ENCODE measurements around the gene ADAMTS17.

The ADAMTS17 gene

DNA sequence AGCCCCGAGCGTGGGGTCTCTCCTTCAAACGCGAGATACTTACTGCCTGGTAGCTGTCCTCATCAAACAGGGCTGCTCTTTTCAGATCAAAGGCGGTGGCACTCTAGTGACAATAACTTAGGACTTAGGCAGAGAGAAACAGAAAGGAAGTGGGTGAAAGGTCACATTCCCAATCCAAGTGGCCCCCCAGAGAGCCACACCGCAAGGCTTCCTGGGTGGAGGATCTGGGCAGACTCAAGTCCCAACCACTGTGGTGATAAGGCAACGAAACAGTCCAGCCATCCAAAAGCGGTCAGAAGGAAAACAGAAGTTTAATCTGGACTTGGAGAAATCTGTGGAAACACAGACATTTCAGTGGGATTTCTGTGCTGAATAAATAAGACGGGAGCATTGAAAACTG is 227.2 kb downstream of the ADAMTS17 start:
- no peak for DNase-seq (ENCODE audit: low read depth, low spot score)
- no peak overlapping the region for H3K27ac ChIP-seq

- H3K27ac ChIP-seq: no peak overlapping the region
- DNase-seq (ENCODE audit: low read depth, low spot score): no peak
Observed at GRCh38 chr15:100114100-100114499, 227.7 kb downstream of the ADAMTS17 start.

DNA sequence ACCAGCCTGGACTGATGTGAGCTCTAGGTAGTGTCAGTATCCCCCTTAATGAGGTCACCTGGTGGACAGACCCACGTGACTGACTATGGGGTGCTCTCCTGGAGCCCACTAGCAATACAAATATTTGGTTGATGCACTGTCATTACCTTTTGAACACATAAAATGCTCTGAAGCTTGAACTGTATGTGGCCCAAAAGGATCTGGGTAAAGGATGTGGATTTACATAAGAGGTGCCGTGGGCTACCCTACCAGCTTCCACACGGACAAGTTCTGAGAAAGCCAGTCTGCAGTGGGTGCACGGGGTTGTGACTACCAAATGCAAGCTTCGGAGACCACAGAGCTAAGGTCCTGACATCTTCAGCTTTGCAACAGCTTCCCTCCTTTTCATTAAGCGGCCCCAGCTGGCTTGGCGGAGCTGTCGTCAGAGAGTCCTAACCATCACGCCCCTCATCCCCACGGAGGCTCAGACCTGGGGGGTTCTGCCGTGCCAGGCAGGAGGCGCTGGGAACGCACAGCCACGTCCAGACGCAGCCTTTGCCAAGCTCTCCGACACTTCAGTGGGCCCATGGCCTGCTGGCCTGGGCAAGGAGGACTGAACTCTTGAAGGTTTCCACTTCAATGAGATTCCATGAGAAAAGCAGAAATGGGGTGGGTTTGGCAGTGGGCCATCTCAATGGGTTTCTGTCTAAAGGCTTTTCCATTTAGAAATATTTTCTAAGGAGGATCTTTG is 228.3 kb downstream of the ADAMTS17 start:
- no peak overlapping the region for H3K27ac ChIP-seq
- no peak for DNase-seq (ENCODE audit: low read depth, low spot score)

DNA sequence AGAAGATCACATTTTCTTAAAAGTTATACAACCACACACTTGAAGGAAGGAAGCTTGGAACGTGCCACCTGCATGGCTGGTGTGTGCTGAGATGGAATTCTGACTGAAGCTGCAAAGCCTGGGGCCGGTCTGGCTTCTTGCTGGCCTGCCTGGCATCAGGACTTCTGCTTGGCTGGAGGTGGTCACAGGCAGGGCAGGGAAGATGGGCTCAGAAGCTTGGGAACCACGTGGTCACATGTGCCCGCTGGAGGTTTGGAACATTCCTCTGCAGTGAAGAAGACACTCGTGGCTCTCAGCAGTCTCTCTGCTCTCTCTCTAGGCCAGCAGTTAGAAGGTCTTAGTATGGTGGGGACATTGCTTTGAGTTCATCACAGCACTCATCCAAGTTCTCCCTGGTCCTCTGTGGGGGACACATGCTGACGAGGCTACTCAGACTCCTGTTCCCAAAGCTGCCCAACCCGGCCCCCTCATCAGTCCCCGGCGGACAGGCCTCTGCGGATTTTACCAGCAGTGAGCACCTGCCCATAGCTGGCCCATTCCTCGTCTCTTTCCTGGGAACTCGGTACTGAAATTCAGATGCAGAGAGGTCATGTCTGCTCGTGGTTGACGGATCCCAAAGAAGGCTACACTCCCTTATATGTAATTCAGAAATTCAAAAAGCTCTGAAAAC is 229.0 kb downstream of the ADAMTS17 start:
- DNase-seq (ENCODE audit: low read depth, low spot score): no peak

DNA sequence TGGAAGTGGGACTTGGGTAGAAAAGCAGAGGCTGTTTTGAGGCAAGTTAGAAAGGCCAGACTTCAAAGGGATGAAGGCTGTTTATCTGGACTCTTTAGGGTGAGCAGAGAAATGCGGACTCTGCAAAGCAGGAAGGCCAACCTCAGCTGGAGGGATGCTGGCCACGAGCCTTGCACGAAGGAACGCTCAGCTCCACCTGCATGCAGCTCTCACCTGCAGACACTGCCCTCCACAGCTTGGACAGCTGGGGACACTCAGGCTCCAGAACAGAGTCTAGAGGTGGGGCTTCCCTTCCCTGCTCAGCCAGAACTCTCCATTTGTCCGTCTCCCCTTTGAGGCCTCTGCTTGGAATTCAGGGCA is 229.7 kb downstream of the ADAMTS17 start:
- no peak for DNase-seq (ENCODE audit: low read depth, low spot score)
- peak overlapping the region; percentile 88 for H3K27ac ChIP-seq

More for the DNA sequence above, 229.0 kb downstream of the ADAMTS17 start:
- no peak overlapping the region for H3K27ac ChIP-seq

DNA sequence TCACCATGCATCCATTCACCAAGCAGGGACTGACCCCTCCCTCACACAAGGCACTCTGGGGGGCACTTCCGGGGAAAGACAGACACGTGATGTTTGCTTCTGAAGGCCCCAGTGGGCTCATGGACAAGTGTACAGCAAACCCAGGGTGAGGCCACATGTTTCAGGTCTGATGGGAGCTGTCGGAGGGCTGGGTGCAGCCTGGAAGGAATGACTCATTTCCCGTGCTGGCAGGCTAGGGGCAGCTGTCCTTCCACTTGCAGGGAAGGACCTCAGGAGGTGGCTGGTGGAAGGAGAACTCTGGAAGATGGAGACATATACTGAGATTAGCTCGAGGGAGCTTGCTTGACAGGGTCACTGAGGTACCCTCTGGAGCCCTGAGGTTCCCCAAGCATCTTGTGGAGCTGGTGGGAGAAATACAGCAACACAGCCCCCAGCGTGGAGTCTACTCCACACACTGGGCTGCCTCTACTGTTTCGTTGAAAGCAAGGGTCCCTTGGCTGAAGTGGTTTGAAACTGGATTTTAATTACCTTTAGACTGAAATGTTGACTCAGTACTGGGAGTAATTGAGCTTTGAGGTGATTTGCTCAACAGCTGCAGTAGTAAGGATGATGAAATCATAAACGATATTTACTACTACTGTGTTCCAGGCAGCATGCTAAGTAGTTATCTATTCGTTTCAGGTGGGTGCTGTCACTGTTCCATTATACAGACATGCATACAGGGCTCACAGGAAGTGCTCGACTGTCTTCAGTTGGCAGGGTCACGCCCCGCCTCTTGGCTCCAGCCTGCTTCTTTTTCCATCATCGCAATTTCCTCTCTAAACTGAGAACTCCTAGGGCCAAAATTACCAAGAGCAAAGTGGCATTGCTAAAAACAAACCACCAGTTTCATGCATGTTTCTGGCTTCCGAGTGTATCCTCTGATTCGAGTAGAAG is 230.4 kb downstream of the ADAMTS17 start:
- DNase-seq (ENCODE audit: low read depth, low spot score): no peak
- H3K27ac ChIP-seq: peak overlapping the region; percentile 88

DNA sequence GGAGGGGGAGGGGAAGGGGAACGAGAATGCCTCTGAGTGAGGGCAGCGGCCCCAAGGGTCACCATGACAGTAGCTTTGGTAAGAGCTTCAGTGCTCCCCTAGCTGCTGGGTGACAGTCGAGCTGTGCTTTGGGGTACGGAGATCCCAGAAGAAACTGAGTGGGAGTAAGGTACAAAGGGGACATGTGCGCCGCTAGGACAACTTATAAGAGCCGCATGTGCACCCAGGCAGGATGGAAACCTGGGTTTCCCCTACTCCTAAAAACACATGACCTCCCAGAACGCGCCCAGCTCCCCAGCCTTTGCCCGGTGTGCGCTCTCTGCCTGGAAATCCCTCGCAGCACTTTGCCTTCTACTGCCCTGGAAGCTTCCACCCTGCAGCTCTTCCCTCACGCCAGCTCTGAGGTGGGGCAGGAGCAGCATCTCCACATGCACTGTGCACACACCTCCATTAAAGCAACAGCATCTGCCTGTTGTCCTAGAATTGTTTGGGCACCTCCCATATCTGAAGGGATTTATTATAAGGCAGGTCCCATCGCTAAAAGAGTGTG is 232.2 kb downstream of the ADAMTS17 start:
- no peak overlapping the region for H3K27ac ChIP-seq
- no peak for DNase-seq (ENCODE audit: low read depth, low spot score)

GRCh38 chr15:100108846-100109245 is 232.9 kb downstream of the ADAMTS17 start:
- no peak for DNase-seq (ENCODE audit: low read depth, low spot score)
- H3K27ac ChIP-seq: no peak overlapping the region

GRCh38 chr15:100108346-100108745 is 233.4 kb downstream of the ADAMTS17 start:
- DNase-seq (ENCODE audit: low read depth, low spot score): no peak
- no peak overlapping the region for H3K27ac ChIP-seq

DNA sequence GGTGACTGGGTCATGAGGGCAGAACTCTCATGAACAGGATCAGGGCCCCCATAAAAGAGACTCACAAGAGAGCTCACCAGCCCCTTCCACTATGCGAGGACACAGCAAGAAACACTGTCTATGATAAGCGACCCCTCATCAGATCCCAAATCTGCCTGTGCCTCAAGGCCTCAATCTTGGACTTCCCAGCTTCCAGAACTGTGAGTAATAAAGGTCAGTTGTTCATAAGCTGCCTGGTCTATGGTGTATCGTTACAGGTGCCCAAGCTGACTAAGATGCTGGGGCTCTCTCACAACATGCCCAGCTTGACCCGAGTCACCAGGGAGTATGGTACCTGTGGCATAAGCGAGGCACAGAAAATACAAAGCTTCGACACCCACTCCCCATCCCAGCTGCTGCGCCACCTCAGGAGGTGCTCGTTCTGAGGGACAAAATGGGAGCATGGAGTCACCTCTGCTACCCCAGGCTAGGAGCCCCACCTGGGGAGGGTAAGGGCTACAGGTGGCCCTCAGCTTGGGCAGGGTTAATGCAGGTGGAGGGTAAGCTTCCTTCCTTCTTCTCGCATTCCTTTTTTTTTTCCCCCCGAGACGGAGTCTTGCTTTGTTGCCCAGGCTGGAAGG is 234.1 kb downstream of the ADAMTS17 start:
- H3K27ac ChIP-seq: no peak overlapping the region
- no peak for DNase-seq (ENCODE audit: low read depth, low spot score)

DNA sequence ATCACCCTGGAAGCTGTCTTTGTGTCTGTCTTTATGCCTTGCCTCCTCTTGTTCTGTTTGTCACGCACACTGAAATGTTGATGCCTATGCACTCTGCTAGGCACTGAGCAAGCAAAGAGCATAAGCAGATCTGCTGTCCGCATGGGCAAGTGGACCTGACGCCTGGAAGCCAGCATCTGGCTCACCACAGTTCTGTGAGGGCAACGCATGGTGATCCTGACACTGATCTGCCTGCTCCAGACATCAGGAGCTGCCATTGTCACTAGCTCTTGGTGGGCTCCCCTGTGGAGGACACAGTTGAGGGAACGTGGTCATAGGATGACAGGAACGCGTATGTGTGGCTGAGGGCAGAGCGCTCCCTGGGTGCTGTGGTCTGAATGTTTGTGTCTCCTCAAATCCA is 234.6 kb downstream of the ADAMTS17 start:
- no peak for DNase-seq (ENCODE audit: low read depth, low spot score)
- no peak overlapping the region for H3K27ac ChIP-seq

DNA sequence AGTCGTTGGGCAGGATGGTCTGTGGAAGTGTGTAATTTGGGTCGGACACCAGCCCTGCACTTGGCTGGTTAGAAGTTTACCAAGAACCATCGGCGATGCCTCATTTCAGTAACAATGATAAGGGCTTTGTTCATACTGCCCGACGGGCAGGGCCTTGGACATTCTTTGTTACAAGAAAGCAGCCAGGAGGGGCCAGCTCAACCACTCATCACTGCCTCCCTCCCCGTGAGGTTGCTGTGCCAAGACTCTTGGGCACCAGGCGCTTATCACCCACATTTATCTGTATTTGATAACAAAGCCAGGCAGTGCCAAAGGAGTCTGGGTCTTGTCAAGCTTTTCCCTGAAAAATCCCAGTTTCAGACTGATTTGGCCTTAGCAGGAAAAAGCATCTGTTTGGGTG is 235.0 kb downstream of the ADAMTS17 start:
- no peak overlapping the region for H3K27ac ChIP-seq
- DNase-seq (ENCODE audit: low read depth, low spot score): no peak

DNA sequence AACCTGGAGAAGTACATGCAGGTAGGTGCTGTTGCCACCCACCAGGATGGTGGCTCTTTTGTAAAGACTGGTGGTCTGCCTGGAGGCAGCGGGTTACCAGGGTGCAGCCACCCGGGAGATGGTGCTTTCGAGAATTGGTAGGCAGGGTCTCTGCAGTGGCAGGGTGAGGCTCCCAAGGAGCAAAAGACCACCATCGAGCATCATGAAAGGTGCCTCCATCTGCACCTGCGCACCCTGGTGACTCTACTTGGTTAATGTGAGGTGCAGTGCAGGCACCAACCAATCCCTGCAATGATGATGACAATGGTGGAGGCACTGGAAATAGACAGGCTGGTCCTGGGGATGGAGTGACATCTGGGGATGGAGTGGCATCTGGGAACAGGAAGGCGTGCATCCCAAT is 236.7 kb downstream of the ADAMTS17 start:
- H3K27ac ChIP-seq: no peak overlapping the region
- no peak for DNase-seq (ENCODE audit: low read depth, low spot score)

DNA sequence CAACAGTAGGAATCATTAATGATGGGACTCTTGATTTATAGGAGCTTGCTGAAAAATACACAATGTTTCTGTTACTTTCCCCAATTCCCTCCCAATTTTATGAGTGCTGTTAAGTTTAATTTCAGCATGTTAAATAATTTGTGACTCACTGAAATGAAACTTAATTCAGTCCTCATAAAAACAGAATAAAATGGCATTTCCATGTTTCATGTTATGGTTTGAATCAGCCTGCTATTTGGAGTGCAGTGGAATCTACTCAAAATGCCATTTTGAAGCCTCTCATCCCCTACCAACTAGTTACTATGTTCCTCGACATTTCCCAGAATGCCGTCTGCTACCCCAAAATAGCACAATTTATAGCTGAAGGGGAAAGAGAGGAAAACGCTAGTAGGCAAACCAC is 237.5 kb downstream of the ADAMTS17 start:
- DNase-seq (ENCODE audit: low read depth, low spot score): no peak
- no peak overlapping the region for H3K27ac ChIP-seq

DNA sequence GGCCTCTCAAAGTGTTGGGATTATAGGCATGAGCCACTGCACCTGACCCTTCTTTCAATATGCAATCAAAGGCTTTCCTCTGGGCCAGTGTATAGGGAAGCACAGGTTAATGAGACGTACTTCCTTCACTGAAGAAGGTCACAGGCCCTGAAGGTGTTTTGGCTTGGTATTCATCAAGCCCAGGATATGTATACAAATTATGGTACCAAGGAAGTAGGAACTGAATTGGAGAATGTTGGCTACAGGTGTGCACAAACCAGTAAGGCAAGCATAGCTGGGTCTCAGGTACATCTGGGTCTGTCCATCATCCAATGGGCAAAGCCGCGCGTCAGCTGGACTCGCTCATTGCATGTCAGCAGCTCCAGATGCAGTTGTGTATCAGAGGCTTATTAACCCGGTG is 237.9 kb downstream of the ADAMTS17 start:
- no peak for DNase-seq (ENCODE audit: low read depth, low spot score)
- H3K27ac ChIP-seq: no peak overlapping the region

DNA sequence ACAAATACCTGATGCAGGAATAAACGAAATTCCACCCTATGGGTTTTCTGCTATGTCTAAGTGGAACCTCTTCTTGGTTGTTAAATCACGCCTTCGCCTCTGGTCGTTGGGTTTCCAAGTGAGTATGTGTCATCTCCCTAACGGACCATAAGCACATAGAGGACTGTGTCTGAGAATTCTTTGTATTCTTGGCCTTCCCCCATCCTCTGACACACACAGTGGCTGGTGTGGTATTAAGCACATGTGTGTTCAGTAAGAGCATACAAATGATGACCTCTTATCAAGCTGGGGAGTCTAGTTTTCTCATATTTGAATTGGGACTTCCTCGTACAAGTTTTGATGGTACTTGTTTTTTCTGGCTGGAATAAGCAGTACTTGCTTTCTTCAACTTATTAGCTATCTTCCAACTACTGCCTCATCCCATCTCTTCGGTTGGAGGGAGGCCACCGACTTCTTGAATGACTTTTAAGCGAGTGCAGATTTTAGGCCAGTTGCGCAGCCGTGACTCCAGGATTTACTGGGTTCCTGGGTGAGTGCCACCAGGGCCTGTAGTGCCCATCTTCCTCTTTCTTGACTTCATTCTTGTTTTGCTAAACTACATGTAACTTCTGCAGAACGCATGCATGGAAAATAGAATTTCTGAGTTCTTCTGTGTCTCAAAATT is 240.2 kb downstream of the ADAMTS17 start:
- H3K27ac ChIP-seq: no peak overlapping the region
- DNase-seq (ENCODE audit: low read depth, low spot score): no peak

DNA sequence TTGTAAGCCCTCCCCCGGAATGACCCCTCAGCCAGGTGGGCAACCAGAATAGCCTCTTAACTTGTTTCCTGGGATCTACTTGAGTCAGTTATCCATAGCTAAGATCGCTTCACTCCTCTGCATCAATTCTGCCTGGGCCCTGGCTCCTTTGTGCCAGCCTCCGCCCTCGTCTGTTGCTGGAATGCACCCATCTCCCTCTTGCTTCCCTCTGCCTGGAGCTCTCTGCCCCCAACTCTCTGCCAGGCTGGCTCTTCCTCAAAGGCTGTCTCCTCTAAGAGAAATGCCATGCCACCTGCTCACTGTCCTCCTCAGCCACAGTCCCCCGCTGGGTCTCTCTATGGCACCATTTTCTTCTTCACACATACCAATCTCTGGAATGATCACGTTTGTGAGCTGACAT is 240.8 kb downstream of the ADAMTS17 start:
- H3K27ac ChIP-seq: no peak overlapping the region
- no peak for DNase-seq (ENCODE audit: low read depth, low spot score)

- DNase-seq (ENCODE audit: low read depth, low spot score): no peak
- H3K27ac ChIP-seq: no peak overlapping the region
Observed at GRCh38 chr15:100099976-100100375, 241.8 kb downstream of the ADAMTS17 start.

- DNase-seq (ENCODE audit: low read depth, low spot score): no peak
- no peak overlapping the region for H3K27ac ChIP-seq
Observed at GRCh38 chr15:100098705-100099104, 243.1 kb downstream of the ADAMTS17 start.

Measured in epithelial cell of prostate (primary cell).